Panc1 (cell line): Measurements from ENCODE around the gene MAFB. TPM values are rescaled to one million over a fixed set of nuclear protein-coding genes. Genes with fewer than 3 reads are reported as not detected.

Experiments
- ATAC-seq: fragments of 200-7000 bp; cut with Tn5 transposase; 2 replicates; pipeline ENCODE4 v1.9.1; 2020; ENCODE audit warnings: mild to moderate bottlenecking, moderate library complexity
- BruUV-seq: library from RNA; stranded (reverse); fragments of 400-500 nt; replicated peaks from 2 replicates; lab custom pipeline; 2021; lab: Mats Ljungman, UMichigan
- CTCF ChIA-PET: fragments of 300-600 bp; sonication (Branson Sonifier 250); formaldehyde crosslinking; loops from one replicate; lab custom pipeline; 2022; ENCODE audit warnings: antibody characterized with exemption; lab: Charles Lee
- POLR2A ChIA-PET: fragments of 300-600 bp; sonication (Branson Sonifier 250); formaldehyde crosslinking; loops from one replicate; lab custom pipeline; 2022; ENCODE audit warnings: antibody characterized with exemption; lab: Charles Lee
- DNase-seq: peaks from one replicate; pipeline ENCODE4 v3.0.0-alpha.2; 2010; ENCODE audit warnings: low read depth, low spot score
- H3K27ac ChIP-seq: 2 replicates; pipeline ENCODE4 v1.5.1; 2011; ENCODE audit warnings: mild to moderate bottlenecking, low read length, inconsistent platforms
- H3K27me3 ChIP-seq: fragments of 200-500 bp; sonication (Bioruptor generic); 2 replicates; pipeline ENCODE4 v1.6.0; 2014; ENCODE audit warnings: low read length, inconsistent platforms; ENCODE audit not compliant: control insufficient read depth, insufficient read depth
- H3K36me3 ChIP-seq: fragments of 200-500 bp; sonication (Bioruptor generic); 2 replicates; pipeline ENCODE4 v1.5.1; 2014; ENCODE audit warnings: inconsistent platforms, mild to moderate bottlenecking, low read length, moderate library complexity; ENCODE audit not compliant: control insufficient read depth, insufficient read depth
- H3K4me1 ChIP-seq: 2 replicates; pipeline ENCODE4 v1.5.1; 2011; ENCODE audit warnings: inconsistent platforms, mild to moderate bottlenecking, low read length, moderate library complexity; ENCODE audit not compliant: control insufficient read depth, insufficient read depth
- H3K4me3 ChIP-seq, 2 experiments: 2 replicates each; pipeline ENCODE4 v1.5.1; 2011 to 2012; ENCODE audit warnings: low read depth in 2 of 2, low read length in 2 of 2, mild to moderate bottlenecking in 2 of 2, inconsistent platforms in 1 of 2, moderate library complexity in 1 of 2
- H3K9me3 ChIP-seq: fragments of 200-500 bp; sonication (Bioruptor generic); 2 replicates; pipeline ENCODE4 v1.5.1; 2014; ENCODE audit warnings: low read depth, mild to moderate bottlenecking, inconsistent platforms, low read length, moderate library complexity; ENCODE audit not compliant: control insufficient read depth, insufficient read depth
- POLR2AphosphoS5 ChIP-seq: IDR thresholded peaks from 2 replicates; pipeline ENCODE4 v1.6.1; 2012; ENCODE audit warnings: mild to moderate bottlenecking, low read depth, low read length, moderate library complexity
- SIN3A ChIP-seq: IDR thresholded peaks from 2 replicates; pipeline ENCODE4 v1.6.1; 2012; ENCODE audit warnings: low read depth, mild to moderate bottlenecking, low read length, moderate library complexity, borderline replicate concordance; ENCODE audit not compliant: insufficient read depth
- TCF7L2 ChIP-seq: IDR thresholded peaks from 2 replicates; pipeline ENCODE4 v1.6.1; 2011; ENCODE audit warnings: mild to moderate bottlenecking, low read depth, low read length, inconsistent platforms
- in situ Hi-C: cut with HindIII; loops from 2 replicates; pipeline ENCODE4 v1.10.0; 2016; ENCODE audit warnings: low sequenced_read_pairs, low pct_unique_long_range_greater_than_20kb
- intact Hi-C: fragments of 100-400 bp; cut with micrococcal nuclease; formaldehyde crosslinking; loops from one replicate; pipeline ENCODE4 v1.10.0; 2022; ENCODE audit not compliant: unreplicated experiment
- total RNA-seq: library from RNA; stranded (reverse); gene quantifications from one replicate; pipeline ENCODE4 v1.2.1, GENCODE V29; 2021; ENCODE audit not compliant: unreplicated experiment
- TF ChIP-seq, protein P1 (sequence below): fragments of 450-650 bp; IDR thresholded peaks from 2 replicates; pipeline ENCODE4 v1.5.1; 2017; ENCODE audit warnings: mild to moderate bottlenecking
- TF ChIP-seq, protein P2 (sequence below), 2 experiments: IDR thresholded peaks; 2 replicates each; pipeline ENCODE4 v1.6.1; 2011 to 2012; ENCODE audit warnings: low read depth in 2 of 2, control low read depth in 1 of 2, low read length in 1 of 2, mild to moderate bottlenecking in 1 of 2, moderate library complexity in 1 of 2; ENCODE audit not compliant: insufficient read depth in 1 of 2

MAFB gene
- total RNA-seq, 1 experiment from 2014 or later = 0.28 TPM

DNA sequence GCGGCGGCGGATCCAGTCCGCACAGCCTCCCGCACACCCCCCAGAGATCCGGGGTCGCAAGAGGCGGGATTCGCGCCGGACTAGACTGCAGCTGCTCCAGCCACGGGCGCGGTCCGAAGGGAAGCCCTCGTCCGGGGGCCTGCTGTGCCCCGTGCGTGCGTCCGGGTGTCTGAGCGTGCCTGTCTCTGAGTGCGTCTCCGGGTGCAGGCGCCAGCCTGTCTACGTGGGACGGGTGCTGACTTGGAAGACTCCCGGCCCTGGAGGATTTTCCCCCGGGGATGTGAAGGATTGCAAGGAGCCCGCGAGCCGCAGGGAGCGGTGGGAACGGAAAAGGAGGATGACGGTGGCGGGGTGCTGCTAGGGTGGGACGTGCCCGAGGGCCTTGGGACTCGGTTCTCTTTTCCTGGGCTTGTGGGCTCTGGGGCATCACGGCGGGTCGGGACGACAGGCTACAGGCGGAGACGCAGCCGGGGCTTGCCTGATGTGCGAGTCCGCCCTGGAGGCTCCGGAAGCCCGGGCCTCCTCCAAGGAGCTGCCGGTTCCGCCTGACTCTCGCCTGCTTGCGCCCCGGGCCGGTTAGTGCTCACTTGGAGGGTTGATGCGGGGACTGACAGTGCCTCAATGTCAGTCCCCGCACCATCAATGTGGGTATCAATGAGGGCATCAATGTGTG, 5.7 kb downstream of the MAFB start:
- Histone ChIP-seq H3K27ac (no peak overlapping the region), H3K27me3 (peaks cover 16% of the 10 kb centered on the region), H3K4me3 (no peak overlapping the region), H3K9me3 (no peaks in the 10 kb centered on the region), H3K36me3 (no peaks in the 10 kb centered on the region), H3K4me1 (no peaks in the 10 kb centered on the region)
- in situ Hi-C loops = no loop called here
- ChIA-PET POLR2A (no interaction called here), CTCF (no interaction called here)
- DNase-seq (no peak), ATAC-seq (no peak)
- intact Hi-C loops = no loop called here
- TF ChIP-seq TCF7L2 = no peak
- TF ChIP-seq SIN3A = no peak
- no peak for TF ChIP-seq POLR2AphosphoS5
- TF ChIP-seq, protein P1, sequence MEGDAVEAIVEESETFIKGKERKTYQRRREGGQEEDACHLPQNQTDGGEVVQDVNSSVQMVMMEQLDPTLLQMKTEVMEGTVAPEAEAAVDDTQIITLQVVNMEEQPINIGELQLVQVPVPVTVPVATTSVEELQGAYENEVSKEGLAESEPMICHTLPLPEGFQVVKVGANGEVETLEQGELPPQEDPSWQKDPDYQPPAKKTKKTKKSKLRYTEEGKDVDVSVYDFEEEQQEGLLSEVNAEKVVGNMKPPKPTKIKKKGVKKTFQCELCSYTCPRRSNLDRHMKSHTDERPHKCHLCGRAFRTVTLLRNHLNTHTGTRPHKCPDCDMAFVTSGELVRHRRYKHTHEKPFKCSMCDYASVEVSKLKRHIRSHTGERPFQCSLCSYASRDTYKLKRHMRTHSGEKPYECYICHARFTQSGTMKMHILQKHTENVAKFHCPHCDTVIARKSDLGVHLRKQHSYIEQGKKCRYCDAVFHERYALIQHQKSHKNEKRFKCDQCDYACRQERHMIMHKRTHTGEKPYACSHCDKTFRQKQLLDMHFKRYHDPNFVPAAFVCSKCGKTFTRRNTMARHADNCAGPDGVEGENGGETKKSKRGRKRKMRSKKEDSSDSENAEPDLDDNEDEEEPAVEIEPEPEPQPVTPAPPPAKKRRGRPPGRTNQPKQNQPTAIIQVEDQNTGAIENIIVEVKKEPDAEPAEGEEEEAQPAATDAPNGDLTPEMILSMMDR = no peak
- TF ChIP-seq, protein P2, sequence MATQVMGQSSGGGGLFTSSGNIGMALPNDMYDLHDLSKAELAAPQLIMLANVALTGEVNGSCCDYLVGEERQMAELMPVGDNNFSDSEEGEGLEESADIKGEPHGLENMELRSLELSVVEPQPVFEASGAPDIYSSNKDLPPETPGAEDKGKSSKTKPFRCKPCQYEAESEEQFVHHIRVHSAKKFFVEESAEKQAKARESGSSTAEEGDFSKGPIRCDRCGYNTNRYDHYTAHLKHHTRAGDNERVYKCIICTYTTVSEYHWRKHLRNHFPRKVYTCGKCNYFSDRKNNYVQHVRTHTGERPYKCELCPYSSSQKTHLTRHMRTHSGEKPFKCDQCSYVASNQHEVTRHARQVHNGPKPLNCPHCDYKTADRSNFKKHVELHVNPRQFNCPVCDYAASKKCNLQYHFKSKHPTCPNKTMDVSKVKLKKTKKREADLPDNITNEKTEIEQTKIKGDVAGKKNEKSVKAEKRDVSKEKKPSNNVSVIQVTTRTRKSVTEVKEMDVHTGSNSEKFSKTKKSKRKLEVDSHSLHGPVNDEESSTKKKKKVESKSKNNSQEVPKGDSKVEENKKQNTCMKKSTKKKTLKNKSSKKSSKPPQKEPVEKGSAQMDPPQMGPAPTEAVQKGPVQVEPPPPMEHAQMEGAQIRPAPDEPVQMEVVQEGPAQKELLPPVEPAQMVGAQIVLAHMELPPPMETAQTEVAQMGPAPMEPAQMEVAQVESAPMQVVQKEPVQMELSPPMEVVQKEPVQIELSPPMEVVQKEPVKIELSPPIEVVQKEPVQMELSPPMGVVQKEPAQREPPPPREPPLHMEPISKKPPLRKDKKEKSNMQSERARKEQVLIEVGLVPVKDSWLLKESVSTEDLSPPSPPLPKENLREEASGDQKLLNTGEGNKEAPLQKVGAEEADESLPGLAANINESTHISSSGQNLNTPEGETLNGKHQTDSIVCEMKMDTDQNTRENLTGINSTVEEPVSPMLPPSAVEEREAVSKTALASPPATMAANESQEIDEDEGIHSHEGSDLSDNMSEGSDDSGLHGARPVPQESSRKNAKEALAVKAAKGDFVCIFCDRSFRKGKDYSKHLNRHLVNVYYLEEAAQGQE (IDR thresholded peaks at IDR 0.05; ENCODE audit: insufficient read depth in 1 of 2, low read depth in 2 of 2, low read length in 1 of 2) = no peak
- no TSS peak for BruUV-seq

DNA sequence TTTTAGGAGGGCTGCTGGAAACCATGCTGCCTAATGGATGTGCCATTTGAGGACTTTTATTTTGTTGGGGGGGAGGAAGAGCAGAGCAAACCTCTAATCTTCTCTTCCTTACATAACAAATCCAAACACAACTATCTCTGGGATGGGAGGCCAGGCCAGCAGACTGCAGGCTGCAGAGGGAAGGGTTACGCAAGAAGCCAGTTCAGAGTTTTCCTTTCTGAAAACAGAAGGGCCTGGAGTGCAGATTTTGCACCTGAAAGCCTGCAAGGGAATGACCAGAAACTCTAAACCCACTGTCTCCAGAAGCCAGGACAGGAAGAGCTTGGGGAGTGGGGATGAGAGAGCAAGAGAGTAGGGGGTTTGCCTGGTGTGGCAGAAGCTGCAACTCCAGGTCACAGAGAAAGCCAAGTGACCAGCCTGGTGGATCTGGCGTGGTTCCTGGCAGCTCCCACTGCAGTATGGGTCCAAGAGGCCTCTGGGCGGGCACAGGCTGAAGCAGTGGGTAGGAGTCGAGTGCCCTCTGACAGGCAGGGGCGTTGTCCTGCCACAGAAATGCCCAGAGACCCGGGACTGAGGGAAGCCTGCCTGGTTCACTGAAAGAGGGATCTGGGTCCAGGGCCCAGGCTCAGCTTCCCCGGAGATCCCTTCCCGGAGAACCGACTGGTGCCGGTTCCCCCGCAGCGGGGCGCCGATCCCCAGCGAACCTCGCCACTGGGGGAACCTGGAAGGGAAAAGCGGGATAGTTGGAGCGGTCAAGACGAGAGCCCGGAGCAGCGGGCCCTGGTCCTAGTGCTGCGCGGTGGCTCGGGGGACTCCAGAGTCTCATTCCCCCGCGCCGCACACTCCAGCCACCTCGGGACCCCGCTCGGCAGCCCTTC, 6.7 kb downstream of the MAFB start:
- H3K36me3 ChIP-seq = no peaks in the 10 kb centered on the region
- peaks cover 15% of the 10 kb centered on the region for H3K27me3 ChIP-seq
- H3K4me3 ChIP-seq = no peak overlapping the region
- no peaks in the 10 kb centered on the region for H3K9me3 ChIP-seq
- DNase-seq (no peak), ATAC-seq (no peak)
- intact Hi-C loops = no loop called here
- no TSS peak for BruUV-seq
- no peaks in the 10 kb centered on the region for H3K4me1 ChIP-seq
- ChIA-PET POLR2A (no interaction called here), CTCF (no interaction called here)
- in situ Hi-C loops = no loop called here
- H3K27ac ChIP-seq = no peak overlapping the region
- TF ChIP-seq, protein P2 (IDR thresholded peaks at IDR 0.05; ENCODE audit: insufficient read depth in 1 of 2, low read depth in 2 of 2, low read length in 1 of 2) = no peak
- TF ChIP-seq POLR2AphosphoS5 (no peak), TCF7L2 (no peak), SIN3A (no peak)
- TF ChIP-seq, protein P1 = no peak
